H54 (cell line): ENCODE measurements around the gene MRAP2.
"Not testable (repeated sequence)": the region's sequence is repeated elsewhere in the genome, so short reads cannot be mapped to it uniquely, and the experiment has no call there.

ENCODE experiments used
- DNase-seq: peaks from one replicate; pipeline ENCODE4 v3.0.0; 2011; ENCODE audit warnings: low spot score, mixed read lengths; ENCODE audit not compliant: insufficient read length
- FAIRE-seq: peaks from 3 replicates; lab custom pipeline; 2011; peaks lifted over from hg19 to GRCh38; lab: Jason Lieb, UNC
- POLR2A ChIP-seq: IDR thresholded peaks from 2 replicates; pipeline ENCODE4 v1.6.1; 2011; ENCODE audit warnings: low read depth, mild to moderate bottlenecking, low read length

MRAP2 gene

GRCh38 chr6:84074988-84075781 lies 41.6 kb downstream of the MRAP2 start:
- FAIRE-seq (no peak), DNase-seq (no peak)

GRCh38 chr6:84077645-84078044 lies 44.1 kb downstream of the MRAP2 start:
- no peak for TF ChIP-seq POLR2A
- no peak for FAIRE-seq
- no peak for DNase-seq

More at GRCh38 chr6:84074988-84075781, 41.6 kb downstream of the MRAP2 start:
- TF ChIP-seq POLR2A = no peak

- FAIRE-seq = no peak
These were observed 44.8 kb downstream of the MRAP2 start for GRCh38 chr6:84078335-84078734.

GRCh38 chr6:84081222-84081621 lies 47.6 kb downstream of the MRAP2 start:
- FAIRE-seq = no peak
- DNase-seq = no peak
- no peak for TF ChIP-seq POLR2A

More at GRCh38 chr6:84078335-84078734, 44.8 kb downstream of the MRAP2 start:
- DNase-seq = no peak
- no peak for TF ChIP-seq POLR2A

GRCh38 chr6:84082689-84083265 lies 49.2 kb downstream of the MRAP2 start:
- DNase-seq (no peak), FAIRE-seq (no peak)
- TF ChIP-seq POLR2A = no peak

GRCh38 chr6:84084705-84085104 lies 51.1 kb downstream of the MRAP2 start:
- FAIRE-seq, DNase-seq: not testable (repeated sequence)

- no peak for TF ChIP-seq POLR2A
- DNase-seq = no peak
- no peak for FAIRE-seq
These were observed 52.5 kb downstream of the MRAP2 start for GRCh38 chr6:84086056-84086455.

- no peak for TF ChIP-seq POLR2A
- FAIRE-seq (no peak), DNase-seq (no peak)
These were observed 53.2 kb downstream of the MRAP2 start for GRCh38 chr6:84086545-84087429.

GRCh38 chr6:84089081-84089480 lies 55.5 kb downstream of the MRAP2 start:
- no peak for TF ChIP-seq POLR2A
- FAIRE-seq (no peak), DNase-seq (no peak)

- no peak for TF ChIP-seq POLR2A
- DNase-seq (no peak), FAIRE-seq (no peak)
These were observed 56.0 kb downstream of the MRAP2 start for GRCh38 chr6:84089552-84089951.

- FAIRE-seq (no peak), DNase-seq (no peak)
- TF ChIP-seq POLR2A = no peak
These were observed 60.2 kb downstream of the MRAP2 start for GRCh38 chr6:84093441-84094435.

GRCh38 chr6:84095156-84095555 lies 61.6 kb downstream of the MRAP2 start:
- no peak for TF ChIP-seq POLR2A
- FAIRE-seq (no peak), DNase-seq (no peak)

GRCh38 chr6:84103029-84103428 lies 69.5 kb downstream of the MRAP2 start:
- DNase-seq (no peak), FAIRE-seq (no peak)
- no peak for TF ChIP-seq POLR2A

- not testable (repeated sequence) for FAIRE-seq
These were observed 71.8 kb downstream of the MRAP2 start for GRCh38 chr6:84105215-84105924.

More at GRCh38 chr6:84105215-84105924, 71.8 kb downstream of the MRAP2 start:
- not testable (repeated sequence) for DNase-seq
